H1 (cell line): ENCODE measurements around the gene SLC39A11. TPM values are rescaled to one million over a fixed set of nuclear protein-coding genes. Genes with fewer than 3 reads are reported as not detected.

Source experiments
- BRCA1 ChIP-seq: IDR thresholded peaks from 2 replicates; pipeline ENCODE4 v1.6.1; 2012; ENCODE audit warnings: low read depth, low read length, improper control_type of control experiment
- CBX5 ChIP-seq: fragments of 300-800, 300-1000 bp; sonication (generic); IDR thresholded peaks from 2 replicates; pipeline ENCODE4 v1.7.1; 2016; ENCODE audit warnings: antibody characterized with exemption, low read length, low read depth
- CHD1 ChIP-seq: IDR thresholded peaks from 2 replicates; pipeline ENCODE4 v1.6.1; 2012; ENCODE audit warnings: low read depth, low read length, improper control_type of control experiment
- CHD2 ChIP-seq: IDR thresholded peaks from 2 replicates; pipeline ENCODE4 v1.6.1; 2012; ENCODE audit warnings: low read length, improper control_type of control experiment
- CHD7 ChIP-seq: fragments of 300-600 bp; sonication (generic); IDR thresholded peaks from 2 replicates; pipeline ENCODE4 v1.7.1; 2012; ENCODE audit warnings: low read length, moderate library complexity, mild to moderate bottlenecking, inconsistent platforms; ENCODE audit not compliant: insufficient replicate concordance
- CTBP2 ChIP-seq: IDR thresholded peaks from 2 replicates; pipeline ENCODE4 v1.7.0; 2011; ENCODE audit warnings: borderline replicate concordance, mild to moderate bottlenecking, moderate library complexity, mixed read lengths, low read length; ENCODE audit not compliant: insufficient read depth, insufficient read length
- GABPA ChIP-seq: IDR thresholded peaks from 2 replicates; pipeline ENCODE4 v1.6.1; 2011; ENCODE audit warnings: mild to moderate bottlenecking, low read length, moderate library complexity, borderline replicate concordance; ENCODE audit not compliant: insufficient read depth
- JUN ChIP-seq: IDR thresholded peaks from 2 replicates; pipeline ENCODE4 v1.6.1; 2011; ENCODE audit warnings: low read depth, mild to moderate bottlenecking, improper control_type of control experiment, low read length
- KDM4A ChIP-seq: IDR thresholded peaks from one replicate; pipeline ENCODE4 v1.7.1; 2012; ENCODE audit warnings: low read depth, mild to moderate bottlenecking, moderate library complexity, low read length, inconsistent platforms; ENCODE audit not compliant: severe bottlenecking
- RFX5 ChIP-seq: IDR thresholded peaks from 2 replicates; pipeline ENCODE4 v1.6.1; 2011; ENCODE audit warnings: low read depth, low read length, improper control_type of control experiment, borderline replicate concordance
- RXRA ChIP-seq: IDR thresholded peaks from 2 replicates; pipeline ENCODE4 v1.6.1; 2011; ENCODE audit warnings: low read depth, mild to moderate bottlenecking, low read length, moderate library complexity; ENCODE audit not compliant: insufficient read depth
- polyA plus RNA-seq, 7 experiments: library from polyadenylated mRNA; depleted of rRNA in 3 of 7; stranded (reverse) in 5 of 7; unstranded in 2 of 7; fragments of >200 nt in 5 of 7; fragments of 200-250 nt in 2 of 7; gene quantifications; 1 replicate in 5 of 7; 2 replicates in 1 of 7; 4 replicates in 1 of 7; pipeline versions ENCODE4 v1.2.1 to v1.2.3, GENCODE V29; 2011 to 2013; ENCODE audit warnings: missing spikeins in 2 of 7, mixed read lengths in 2 of 7
- total RNA-seq: library from RNA; stranded (reverse); fragmentation: NEBNext Ultra II Directional; extraction: Animal tissue kit (Norgen Biotek cat#: 25700); gene quantifications from 2 replicates; pipeline ENCODE4 v1.2.1, GENCODE V29; 2021

The SLC39A11 gene
- total and polyA plus RNA-seq, 2 of the 8 experiments (the other 6 are each of a cell fraction or from before 2014, with no cell fraction given) = 12.2 to 19.6 TPM

GRCh38 chr17:72833128-72833765 is 259.2 kb downstream of the SLC39A11 start (continued):
- no peak for TF ChIP-seq CHD7
- TF ChIP-seq KDM4A = no peak
- no peak for TF ChIP-seq BRCA1
- TF ChIP-seq JUN = no peak
- TF ChIP-seq RXRA = no peak
- no peak for TF ChIP-seq CBX5
- TF ChIP-seq CHD2 = no peak
- no peak for TF ChIP-seq CHD1
- no peak for TF ChIP-seq GABPA
- TF ChIP-seq CTBP2 = no peak
- TF ChIP-seq RFX5 = no peak
